MCF 10A (cell line): ENCODE data around the gene MZT1. TPM values are rescaled to one million over a fixed set of nuclear protein-coding genes. Genes with fewer than 3 reads are reported as not detected.
"Not testable (repeated sequence)": the region's sequence is repeated elsewhere in the genome, so short reads cannot be mapped to it uniquely, and the experiment has no call there.

ENCODE experiments used
- BruUV-seq: library from RNA; stranded (reverse); fragments of 400-500 nt; replicated peaks from 2 replicates; lab custom pipeline; 2021; lab: Mats Ljungman, UMichigan
- CTCF ChIA-PET: fragments of 300-600 bp; sonication (Branson Sonifier 250); formaldehyde crosslinking; extraction: SDS; loops from one replicate; lab custom pipeline; 2021; ENCODE audit warnings: antibody characterized with exemption, inconsistent platforms; lab: Yijun Ruan, JAX
- POLR2A ChIA-PET: fragments of 300-600, 350-650 bp; sonication (Branson Sonifier 250); formaldehyde crosslinking; extraction: SDS; loops from one replicate; lab custom pipeline; 2020; ENCODE audit warnings: antibody characterized with exemption, inconsistent platforms; lab: Yijun Ruan, JAX
- DNase-seq: peaks from one replicate; pipeline ENCODE4 v3.0.0-alpha.2; 2018; ENCODE audit not compliant: unreplicated experiment
- H3K27ac Mint-ChIP-seq: one replicate; pipeline ENCODE4 v1.8.0; 2022; ENCODE audit warnings: mild to moderate bottlenecking, low read depth, mixed read lengths; ENCODE audit not compliant: unreplicated experiment
- H3K27me3 Mint-ChIP-seq: one replicate; pipeline ENCODE4 v1.8.0; 2022; ENCODE audit warnings: mixed read lengths; ENCODE audit not compliant: insufficient read depth, unreplicated experiment
- H3K36me3 Mint-ChIP-seq: one replicate; pipeline ENCODE4 v1.8.0; 2022; ENCODE audit warnings: mild to moderate bottlenecking, moderate library complexity, mixed read lengths; ENCODE audit not compliant: insufficient read depth, unreplicated experiment
- H3K4me1 Mint-ChIP-seq: one replicate; pipeline ENCODE4 v1.8.0; 2022; ENCODE audit warnings: mixed read lengths; ENCODE audit not compliant: insufficient read depth, unreplicated experiment
- H3K4me3 Mint-ChIP-seq: one replicate; pipeline ENCODE4 v1.8.0; 2022; ENCODE audit warnings: mild to moderate bottlenecking, moderate library complexity, mixed read lengths; ENCODE audit not compliant: unreplicated experiment
- H3K9me3 Mint-ChIP-seq: one replicate; pipeline ENCODE4 v1.8.0; 2022; ENCODE audit warnings: mixed read lengths; ENCODE audit not compliant: unreplicated experiment
- CTCF ChIP-seq: fragments of 200-600 bp; IDR thresholded peaks from one replicate; pipeline ENCODE4 v1.8.0; 2022; ENCODE audit warnings: antibody characterized with exemption, mild to moderate bottlenecking; ENCODE audit not compliant: unreplicated experiment
- intact Hi-C: fragments of 100-400 bp; cut with micrococcal nuclease; formaldehyde crosslinking; loops from 2 replicates; pipeline ENCODE4 v1.14.1; 2022
- total RNA-seq: library from RNA; stranded (reverse); gene quantifications from 2 replicates; pipeline ENCODE4 v1.2.3, GENCODE V29; 2022

Gene MZT1
- total RNA-seq, 1 experiment from 2014 or later: 28.4 TPM

- Mint-ChIP-seq H3K36me3 (no peaks in the 10 kb centered on the region), H3K27ac (peak overlapping the region; percentile 87), H3K4me1 (peaks cover 35% of the 10 kb centered on the region), H3K9me3 (no peaks in the 10 kb centered on the region), H3K27me3 (no peaks in the 10 kb centered on the region), H3K4me3 (peak overlapping the region; percentile 89)
- BruUV-seq: no TSS peak
- DNase-seq: peak; percentile 6
- CTCF ChIA-PET: no interaction called here
- intact Hi-C loops: no loop called here
- POLR2A ChIA-PET: interaction anchor here (0.7 kb wide), 2 partner anchors 156 to 1333 kb away, joined by 3 to 5 read pairs; no protein-coding TSS in a partner anchor
- no peak for TF ChIP-seq CTCF
Observed at GRCh38 chr13:72726726-72727416, 558 bp downstream of the MZT1 start.

- POLR2A ChIA-PET: interaction anchor here (0.7 kb wide), 1 partner anchor 1332 kb away, joined by 5 read pairs; no protein-coding TSS in a partner anchor
- intact Hi-C loops: not testable (repeated sequence)
- peak overlapping the region; percentile 87 for H3K27ac Mint-ChIP-seq
Observed at GRCh38 chr13:72726185-72726584, 1.2 kb downstream of the MZT1 start.

GRCh38 chr13:72716776-72717175 lies 10.7 kb downstream of the MZT1 start:
- H3K9me3 Mint-ChIP-seq: no peaks in the 10 kb centered on the region
- no peak overlapping the region for H3K4me3 Mint-ChIP-seq
- H3K27me3 Mint-ChIP-seq: no peaks in the 10 kb centered on the region
- H3K27ac Mint-ChIP-seq: no peak overlapping the region
- ChIA-PET CTCF (no interaction called here), POLR2A (interaction anchor here (1.1 kb wide), 1 partner anchor 11 kb away, joined by 4 read pairs; the partner anchor contains the start of genes BORA and MZT1)
- H3K4me1 Mint-ChIP-seq: peaks cover 11% of the 10 kb centered on the region
- no peak for TF ChIP-seq CTCF
- DNase-seq: no peak
- peaks cover 55% of the 10 kb centered on the region for H3K36me3 Mint-ChIP-seq
- BruUV-seq: no TSS peak
- intact Hi-C loops: no loop called here

More at GRCh38 chr13:72726185-72726584, 1.2 kb downstream of the MZT1 start:
- not testable (repeated sequence) for DNase-seq, H3K9me3 Mint-ChIP-seq, H3K27me3 Mint-ChIP-seq, BruUV-seq, H3K36me3 Mint-ChIP-seq
- peaks cover 41% of the 10 kb centered on the region for H3K4me1 Mint-ChIP-seq
- peak overlapping the region; percentile 89 for H3K4me3 Mint-ChIP-seq
- CTCF ChIA-PET: interaction anchor here (1.0 kb wide), 2 partner anchors 8 to 29 kb away, joined by 3 to 4 read pairs; no protein-coding TSS in a partner anchor

- intact Hi-C loops: no loop called here
- Mint-ChIP-seq H3K4me1 (no peaks in the 10 kb centered on the region), H3K27ac (no peak overlapping the region), H3K27me3 (peaks cover 33% of the 10 kb centered on the region), H3K36me3 (no peaks in the 10 kb centered on the region), H3K9me3 (no peaks in the 10 kb centered on the region), H3K4me3 (no peak overlapping the region)
- TF ChIP-seq CTCF: no peak
- no TSS peak for BruUV-seq
- CTCF ChIA-PET: interaction anchor here (0.7 kb wide), 1 partner anchor 9 kb away, joined by 4 read pairs; no protein-coding TSS in a partner anchor
- POLR2A ChIA-PET: no interaction called here
- no peak for DNase-seq
Observed at GRCh38 chr13:72700509-72700908, 26.9 kb downstream of the MZT1 start.
